Loucy (cell line): Measurements from ENCODE around the gene ATP6V0E2.

Source experiments
- H2AFZ ChIP-seq: fragments of 200-600 bp; sonication (generic); 2 replicates; pipeline ENCODE4 v1.6.0; 2016; ENCODE audit warnings: antibody characterized with exemption, mild to moderate bottlenecking, low read length, moderate library complexity
- H3F3A ChIP-seq: fragments of 200-600 bp; 2 replicates; pipeline ENCODE4 v1.6.0; 2016; ENCODE audit warnings: antibody characterized with exemption, low read depth, mild to moderate bottlenecking
- H3K27me3 ChIP-seq: fragments of 200-600 bp; sonication (generic); 2 replicates; pipeline ENCODE4 v1.6.1; 2014; ENCODE audit warnings: low read length, mild to moderate bottlenecking; ENCODE audit not compliant: insufficient read depth, poor library complexity, severe bottlenecking
- H3K36me3 ChIP-seq: fragments of 200-600 bp; sonication (generic); 2 replicates; pipeline ENCODE4 v1.6.1; 2016; ENCODE audit warnings: low read length; ENCODE audit not compliant: insufficient read depth
- H3K4me1 ChIP-seq: fragments of 200-600 bp; sonication (generic); 2 replicates; pipeline ENCODE4 v1.5.1; 2014; ENCODE audit warnings: low read length, mild to moderate bottlenecking; ENCODE audit not compliant: insufficient read depth, poor library complexity, severe bottlenecking
- H3K4me2 ChIP-seq: fragments of 200-600 bp; sonication (generic); 2 replicates; pipeline ENCODE4 v1.6.0; 2014; ENCODE audit warnings: antibody characterized with exemption, low read length, low read depth, mild to moderate bottlenecking; ENCODE audit not compliant: poor library complexity, severe bottlenecking
- H3K4me3 ChIP-seq: fragments of 200-600 bp; sonication (generic); 2 replicates; pipeline ENCODE4 v1.5.1; 2014; ENCODE audit warnings: low read length, mild to moderate bottlenecking, mixed read lengths; ENCODE audit not compliant: poor library complexity, severe bottlenecking
- H3K79me2 ChIP-seq: fragments of 200-600 bp; sonication (generic); 2 replicates; pipeline ENCODE4 v1.6.1; 2014; ENCODE audit warnings: low read length; ENCODE audit not compliant: insufficient read depth
- H3K9ac ChIP-seq: fragments of 200-600 bp; sonication (generic); 2 replicates; pipeline ENCODE4 v1.6.0; 2014; ENCODE audit warnings: mild to moderate bottlenecking, low read depth, low read length, moderate library complexity; ENCODE audit not compliant: poor library complexity, severe bottlenecking
- H3K9me2 ChIP-seq: fragments of 200-600 bp; sonication (generic); replicated peaks from 2 replicates; pipeline ENCODE4 v1.6.1; 2016; ENCODE audit warnings: low read depth, low read length, mixed read lengths
- H3K9me3 ChIP-seq: fragments of 200-600 bp; sonication (generic); 2 replicates; pipeline ENCODE4 v1.6.1; 2014; ENCODE audit warnings: mild to moderate bottlenecking, antibody characterized with exemption, low read length, low read depth; ENCODE audit not compliant: insufficient read depth
- H4K20me1 ChIP-seq: fragments of 200-600 bp; sonication (generic); 2 replicates; pipeline ENCODE4 v1.6.0; 2014; ENCODE audit warnings: antibody characterized with exemption, low read length, mild to moderate bottlenecking; ENCODE audit not compliant: insufficient read depth, poor library complexity, severe bottlenecking
- EZH2phosphoT487 ChIP-seq: fragments of 200-600 bp; IDR thresholded peaks from 2 replicates; pipeline ENCODE4 v1.6.1; 2018; ENCODE audit warnings: antibody characterized with exemption, mild to moderate bottlenecking, moderate library complexity, borderline replicate concordance
- TF ChIP-seq, protein P1 (sequence below): fragments of 200-600 bp; sonication (generic); conservative IDR thresholded peaks from 2 replicates; pipeline ENCODE4 v1.5.1; 2014; ENCODE audit warnings: mild to moderate bottlenecking, antibody characterized with exemption, low read length

Gene ATP6V0E2

DNA sequence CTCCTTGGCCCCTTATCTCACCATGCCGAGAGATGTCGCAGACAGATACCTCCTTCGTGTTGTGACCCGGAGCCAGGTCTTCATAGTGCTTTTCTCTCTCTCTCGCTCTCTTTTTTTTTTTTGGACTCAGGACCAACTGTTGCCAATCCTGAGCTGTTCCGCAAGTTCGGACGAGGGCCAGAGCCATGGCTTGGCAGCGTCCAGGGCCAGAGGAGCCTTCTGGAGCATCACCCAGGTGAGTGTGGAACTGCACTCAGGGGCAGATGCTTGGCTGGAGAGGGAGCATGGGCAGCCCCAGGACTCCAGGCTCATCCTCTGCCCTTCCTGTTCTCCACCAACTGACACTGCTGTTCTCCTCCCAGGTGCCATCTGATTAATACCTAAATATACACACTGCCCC, 27.7 kb upstream of the ATP6V0E2 start:
- H3K36me3 ChIP-seq, result no peaks in the 10 kb centered on the region
- H3K9me3 ChIP-seq, result no peaks in the 10 kb centered on the region
- H3K4me1 ChIP-seq, result peaks cover 9% of the 10 kb centered on the region
- H3F3A ChIP-seq, result no peaks in the 10 kb centered on the region
- H2AFZ ChIP-seq, result no peak overlapping the region
- no peak overlapping the region for H3K9ac ChIP-seq
- no peak overlapping the region for H3K4me3 ChIP-seq
- no peak overlapping the region for H3K4me2 ChIP-seq
- no peaks in the 10 kb centered on the region for H3K27me3 ChIP-seq
- no peaks in the 10 kb centered on the region for H4K20me1 ChIP-seq
- no peaks in the 10 kb centered on the region for H3K79me2 ChIP-seq
- H3K9me2 ChIP-seq, result no peaks in the 10 kb centered on the region
- TF ChIP-seq EZH2phosphoT487, result no peak
- TF ChIP-seq, protein P1, sequence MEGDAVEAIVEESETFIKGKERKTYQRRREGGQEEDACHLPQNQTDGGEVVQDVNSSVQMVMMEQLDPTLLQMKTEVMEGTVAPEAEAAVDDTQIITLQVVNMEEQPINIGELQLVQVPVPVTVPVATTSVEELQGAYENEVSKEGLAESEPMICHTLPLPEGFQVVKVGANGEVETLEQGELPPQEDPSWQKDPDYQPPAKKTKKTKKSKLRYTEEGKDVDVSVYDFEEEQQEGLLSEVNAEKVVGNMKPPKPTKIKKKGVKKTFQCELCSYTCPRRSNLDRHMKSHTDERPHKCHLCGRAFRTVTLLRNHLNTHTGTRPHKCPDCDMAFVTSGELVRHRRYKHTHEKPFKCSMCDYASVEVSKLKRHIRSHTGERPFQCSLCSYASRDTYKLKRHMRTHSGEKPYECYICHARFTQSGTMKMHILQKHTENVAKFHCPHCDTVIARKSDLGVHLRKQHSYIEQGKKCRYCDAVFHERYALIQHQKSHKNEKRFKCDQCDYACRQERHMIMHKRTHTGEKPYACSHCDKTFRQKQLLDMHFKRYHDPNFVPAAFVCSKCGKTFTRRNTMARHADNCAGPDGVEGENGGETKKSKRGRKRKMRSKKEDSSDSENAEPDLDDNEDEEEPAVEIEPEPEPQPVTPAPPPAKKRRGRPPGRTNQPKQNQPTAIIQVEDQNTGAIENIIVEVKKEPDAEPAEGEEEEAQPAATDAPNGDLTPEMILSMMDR, result no peak

DNA sequence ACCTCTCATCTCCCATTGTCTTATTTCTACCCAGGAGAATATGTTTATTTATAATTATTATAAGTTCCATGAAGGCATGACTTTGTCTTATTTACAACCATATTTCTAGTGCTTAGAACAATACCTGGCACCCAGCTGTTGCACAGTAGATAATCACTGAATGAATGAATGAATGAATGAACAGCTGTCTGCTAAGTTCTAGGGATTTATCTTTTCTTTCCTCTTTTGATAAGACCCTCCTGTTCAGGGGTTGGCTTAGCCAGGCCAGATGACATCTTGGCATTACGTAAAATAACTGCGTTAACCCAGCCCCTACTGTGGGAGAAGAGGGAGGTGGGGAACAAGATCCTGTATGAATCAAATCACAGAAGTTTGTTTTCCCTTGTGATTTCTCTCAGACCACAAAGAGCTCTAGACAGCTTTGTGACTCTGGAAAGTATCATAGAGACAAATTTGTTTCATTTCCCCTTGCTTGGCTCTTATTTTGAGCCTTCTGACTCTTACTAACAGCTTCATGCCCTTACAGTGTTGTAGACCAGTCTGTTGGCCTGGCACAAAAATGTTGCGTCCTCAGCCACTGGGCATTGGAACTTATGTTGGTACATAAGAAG, 27.2 kb upstream of the ATP6V0E2 start:
- Histone ChIP-seq H3K79me2 (no peaks in the 10 kb centered on the region), H3K9me2 (no peaks in the 10 kb centered on the region), H3K36me3 (no peaks in the 10 kb centered on the region), H4K20me1 (no peaks in the 10 kb centered on the region), H2AFZ (no peak overlapping the region), H3K9me3 (no peaks in the 10 kb centered on the region), H3K4me3 (no peak overlapping the region), H3K27me3 (no peaks in the 10 kb centered on the region), H3K9ac (no peak overlapping the region), H3K4me2 (no peak overlapping the region), H3K4me1 (peaks cover 4% of the 10 kb centered on the region), H3F3A (no peaks in the 10 kb centered on the region)
- TF ChIP-seq EZH2phosphoT487, result no peak
- TF ChIP-seq, protein P1, result no peak

DNA sequence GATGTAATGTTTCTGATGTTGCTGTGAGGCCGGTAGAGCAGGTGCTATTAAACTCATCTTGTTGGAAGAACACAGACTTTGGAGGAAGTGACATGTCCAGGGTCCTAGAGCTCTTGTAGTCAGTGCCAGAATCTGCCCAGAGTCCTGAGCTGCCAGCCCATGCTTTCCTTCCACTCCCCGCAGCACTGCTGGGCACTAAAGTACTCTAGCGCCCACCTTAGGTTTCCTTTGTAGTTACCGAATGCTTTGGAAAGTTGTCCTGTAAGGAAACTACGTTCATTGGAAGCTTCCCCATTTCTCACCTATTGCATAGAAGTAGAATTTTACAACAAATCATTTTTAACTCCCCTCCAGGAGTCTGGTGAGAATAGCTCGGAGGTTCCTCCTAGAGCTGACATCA, 24.6 kb upstream of the ATP6V0E2 start:
- Histone ChIP-seq H4K20me1 (no peaks in the 10 kb centered on the region), H3K9me2 (no peaks in the 10 kb centered on the region), H3K4me3 (no peak overlapping the region), H3K4me2 (no peak overlapping the region), H3K79me2 (no peaks in the 10 kb centered on the region), H3K9me3 (no peaks in the 10 kb centered on the region), H2AFZ (no peak overlapping the region), H3K27me3 (no peaks in the 10 kb centered on the region), H3F3A (no peaks in the 10 kb centered on the region), H3K36me3 (no peaks in the 10 kb centered on the region), H3K4me1 (no peaks in the 10 kb centered on the region), H3K9ac (no peak overlapping the region)
- no peak for TF ChIP-seq EZH2phosphoT487
- TF ChIP-seq, protein P1, result 0 out of 2 replicates have a peak, but pooled peaks have one; percentile 24
